GM13977 (cell line): Measurements from ENCODE around the gene RUFY2.

ENCODE experiments used
- DNase-seq: peaks from one replicate; pipeline ENCODE4 v3.0.0; 2012; ENCODE audit warnings: low spot score
- CTCF ChIP-seq: IDR thresholded peaks from 2 replicates; pipeline ENCODE4 v1.5.1; 2012; ENCODE audit warnings: mild to moderate bottlenecking, control low read depth; ENCODE audit not compliant: insufficient read depth; ENCODE audit errors: extremely low read depth, missing control alignments
- in situ Hi-C: fragments of 300-500 bp; cut with MboI; formaldehyde crosslinking; loops from one replicate; pipeline ENCODE4 v1.12.0; 2022; ENCODE audit warnings: low sequenced_read_pairs, low pct_unique_long_range_greater_than_20kb, mixed read lengths, inconsistent platforms; ENCODE audit not compliant: unreplicated experiment

The RUFY2 gene

GRCh38 chr10:68301790-68302502 lies 105.1 kb downstream of the RUFY2 start:
- in situ Hi-C loops = loop anchor here (10.0 to 25.0 kb wide), 2 partner anchors 87 to 440 kb away; no protein-coding TSS in a partner anchor
- peak; percentile 51 for TF ChIP-seq CTCF
- peak; percentile 42 for DNase-seq

DNA sequence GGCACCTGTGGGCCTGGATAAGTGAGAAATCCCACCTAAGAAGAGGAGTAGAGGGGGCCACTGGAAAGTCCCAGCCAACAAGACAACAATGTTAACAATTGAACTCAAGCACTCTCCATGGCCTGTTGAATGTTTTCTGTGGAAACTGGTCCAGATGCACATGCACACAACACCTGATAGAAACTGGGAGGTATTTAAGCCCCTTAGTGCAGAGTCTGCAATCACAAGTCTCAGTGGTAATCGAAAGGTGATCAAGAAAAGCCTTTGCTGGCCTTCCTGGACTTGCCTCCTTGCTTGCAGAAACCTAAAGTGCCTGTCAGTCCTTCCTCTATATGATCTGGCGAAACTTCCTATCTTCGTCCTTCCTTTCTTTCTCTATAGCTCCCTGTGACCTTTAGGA lies 105.8 kb downstream of the RUFY2 start:
- TF ChIP-seq CTCF = no peak
- in situ Hi-C loops = loop anchor here (10.0 to 25.0 kb wide), 2 partner anchors 86 to 439 kb away; no protein-coding TSS in a partner anchor
- DNase-seq = no peak

DNA sequence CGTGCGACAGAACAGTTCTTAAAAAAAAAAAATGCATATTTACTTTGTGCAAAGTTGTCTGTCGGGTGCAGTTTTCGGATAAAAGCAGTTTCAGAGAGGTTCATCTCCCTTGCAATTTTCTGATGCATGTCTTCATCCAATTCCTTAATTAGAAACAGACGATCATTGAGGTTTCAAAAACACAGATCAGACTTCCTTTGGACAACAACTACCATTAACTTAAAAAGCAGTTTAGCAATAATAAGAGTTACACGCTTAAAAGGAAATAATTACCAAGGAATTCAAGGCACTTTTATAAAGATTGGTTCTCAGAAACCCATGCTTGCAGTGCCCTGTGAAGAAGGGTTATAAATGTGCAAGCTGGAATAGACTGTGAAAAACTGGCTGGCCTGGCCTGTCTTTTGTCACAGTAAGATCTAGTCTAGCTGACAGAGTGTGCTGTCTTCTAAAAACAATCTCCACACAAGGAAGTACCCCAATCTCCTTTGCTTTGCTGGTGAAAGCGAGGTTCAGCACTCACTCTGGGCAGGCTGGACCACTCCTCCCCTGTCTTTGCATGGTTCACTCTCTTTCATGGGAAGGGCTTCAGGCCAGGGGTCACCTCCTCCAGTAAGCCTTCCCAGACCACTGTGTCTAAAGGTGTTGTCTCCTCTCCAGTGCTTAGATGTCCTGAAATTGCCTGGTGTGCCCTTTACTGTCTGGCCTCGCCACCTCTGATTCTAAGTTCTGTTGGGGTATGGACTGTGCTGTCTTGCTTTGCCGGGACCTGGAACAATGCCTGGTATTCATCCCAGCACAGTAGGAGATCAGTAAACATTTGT lies 110.0 kb downstream of the RUFY2 start:
- in situ Hi-C loops = no loop called here
- DNase-seq = no peak
- TF ChIP-seq CTCF = no peak
